GM18511 (cell line): ENCODE measurements around the gene ALCAM.
"Not testable (repeated sequence)": the region's sequence is repeated elsewhere in the genome, so short reads cannot be mapped to it uniquely, and the experiment has no call there.

Experiments used
- ATAC-seq: cut with Tn5 transposase; IDR thresholded peaks from one replicate; pipeline ENCODE4 v1.9.1; 2021; ENCODE audit warnings: mild to moderate bottlenecking, moderate library complexity; ENCODE audit not compliant: unreplicated experiment

ALCAM gene

DNA sequence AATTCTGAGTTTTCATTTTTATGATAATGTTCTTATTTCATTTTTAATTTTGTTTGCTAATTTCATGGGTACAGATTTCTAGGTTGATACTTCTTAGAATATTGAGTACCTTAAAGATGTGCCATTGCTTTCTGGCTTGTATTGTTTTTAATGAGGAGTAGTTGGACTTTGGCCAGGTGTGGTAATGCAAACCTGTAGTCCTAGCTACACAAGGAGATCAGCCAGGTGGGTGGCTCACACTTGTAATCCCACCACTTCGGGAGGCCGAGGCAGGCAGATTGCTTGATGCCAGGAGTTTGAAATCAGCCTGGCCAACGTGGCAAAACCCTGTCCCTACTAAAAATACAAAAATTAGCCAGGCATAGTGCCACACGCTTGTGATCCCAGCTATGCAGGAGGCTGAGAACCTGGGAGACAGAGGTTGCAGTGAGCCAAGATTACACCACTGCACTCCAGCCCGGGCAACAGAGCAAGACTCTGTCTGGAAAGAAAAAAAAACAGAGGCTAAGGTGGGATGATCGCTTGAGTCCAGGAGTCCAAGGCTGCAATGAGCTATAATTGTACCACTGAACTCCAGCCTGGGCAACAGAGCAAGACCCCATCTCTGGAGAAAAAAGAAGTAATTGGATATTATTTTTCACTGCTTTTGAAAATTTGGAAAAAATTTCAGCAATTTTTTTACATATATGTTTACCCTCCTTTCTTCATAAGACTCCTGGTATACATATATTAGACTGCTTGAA is 198.0 kb downstream of the ALCAM start:
- no peak for ATAC-seq

DNA sequence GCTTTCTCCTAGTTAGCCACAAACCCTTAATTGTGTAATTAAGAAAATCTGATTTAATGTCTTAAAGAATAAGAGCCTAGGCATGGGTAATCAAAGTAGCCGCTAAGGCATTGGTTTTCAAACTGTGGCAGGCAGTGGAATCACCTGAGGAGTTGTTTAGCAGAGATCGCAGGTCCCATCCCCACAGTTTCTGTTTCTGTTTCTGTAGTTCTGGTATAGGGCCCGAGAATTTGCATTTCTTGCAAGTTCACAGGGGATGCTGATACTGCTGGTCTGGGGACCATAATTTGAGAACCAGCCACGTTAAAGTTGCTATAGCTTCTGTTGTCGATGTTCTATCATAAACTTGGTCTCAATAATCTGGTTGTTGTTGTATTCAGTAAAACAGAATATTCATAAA is 204.3 kb downstream of the ALCAM start:
- no peak for ATAC-seq

DNA sequence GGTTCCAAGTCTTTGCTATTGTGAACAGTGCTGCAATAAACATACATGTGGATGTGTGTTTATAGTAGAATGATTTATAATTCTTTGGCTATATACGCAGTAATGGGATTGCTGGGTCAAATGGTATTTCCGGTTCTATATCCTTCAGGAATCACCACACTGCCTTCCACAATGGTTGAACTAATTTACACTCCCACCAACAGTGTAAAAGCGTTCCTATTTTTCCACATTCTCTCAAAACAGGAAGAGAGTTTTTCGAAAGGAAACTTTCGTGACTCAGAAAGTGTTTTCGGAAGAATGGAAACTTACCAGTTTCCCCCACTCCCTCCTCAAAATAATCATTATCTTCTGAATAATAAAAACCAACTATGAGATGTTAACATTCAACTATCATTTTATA is 205.8 kb downstream of the ALCAM start:
- no peak for ATAC-seq

DNA sequence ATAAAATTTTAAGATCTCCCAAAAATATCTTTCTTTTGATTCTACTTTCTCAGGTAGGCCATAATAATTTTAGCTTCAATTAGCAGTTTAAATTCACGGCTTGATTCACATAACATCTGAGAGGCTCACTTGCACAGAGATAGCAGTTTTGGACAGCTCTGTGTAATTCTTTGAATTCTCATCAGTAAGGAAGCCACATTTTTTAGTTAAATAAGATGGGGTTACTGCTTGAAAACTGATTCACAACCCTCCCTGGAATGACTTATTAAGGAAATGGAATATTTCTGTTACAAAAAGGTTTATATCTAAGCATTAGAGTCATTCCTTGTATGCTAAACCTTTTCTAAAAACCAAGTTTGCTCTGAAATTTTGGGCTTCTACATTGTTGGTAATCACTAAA is 212.7 kb downstream of the ALCAM start:
- no peak for ATAC-seq

DNA sequence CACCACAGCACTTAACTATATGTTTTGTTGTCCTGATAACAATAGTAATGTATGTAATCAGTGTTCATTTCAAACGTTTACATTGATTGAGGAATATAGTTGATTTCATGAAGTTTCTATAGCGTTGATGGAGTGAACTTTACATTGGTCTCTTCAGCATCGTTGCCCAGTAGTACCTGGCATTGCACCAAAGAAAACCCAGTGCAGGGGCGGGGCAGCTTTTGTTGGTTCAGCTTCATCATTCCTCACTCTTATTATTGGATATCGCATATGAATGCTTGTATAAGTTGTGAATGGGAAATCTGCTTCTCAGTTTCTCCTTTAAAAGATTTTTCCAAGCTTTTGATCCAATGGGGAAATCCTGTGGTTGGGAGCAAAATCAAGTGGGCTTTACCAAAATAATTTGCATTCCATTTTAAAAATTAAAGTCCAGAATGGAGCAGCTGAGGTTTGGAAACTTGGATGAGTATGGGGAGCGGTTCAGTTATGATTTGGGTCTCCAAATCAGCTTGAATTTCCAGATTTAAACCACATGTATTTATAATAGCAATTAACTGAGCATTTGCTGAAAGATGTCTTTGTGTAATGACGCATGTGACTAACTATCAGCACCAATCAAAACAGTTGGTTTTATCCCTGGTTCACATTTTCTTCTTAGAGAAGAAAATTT is 213.7 kb downstream of the ALCAM start:
- no peak for ATAC-seq

DNA sequence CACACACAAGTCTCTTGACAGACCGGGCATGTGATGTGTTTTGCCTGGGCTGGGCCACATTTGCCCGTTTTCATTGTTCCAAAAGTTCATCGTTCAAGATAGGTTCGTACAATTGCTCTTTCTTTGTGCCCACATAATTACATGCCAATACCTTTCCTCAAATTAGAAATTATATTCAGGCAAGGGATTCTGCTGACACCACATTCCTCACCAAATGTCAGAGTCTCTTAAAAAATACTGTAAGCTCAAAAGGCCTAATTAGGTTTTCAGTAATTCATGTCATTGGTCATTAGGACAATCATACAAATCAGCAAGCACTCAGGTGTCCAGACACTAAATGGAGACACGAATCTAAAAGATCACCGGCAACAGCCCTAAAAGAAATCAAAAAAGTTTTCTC is 215.3 kb downstream of the ALCAM start:
- no peak for ATAC-seq

DNA sequence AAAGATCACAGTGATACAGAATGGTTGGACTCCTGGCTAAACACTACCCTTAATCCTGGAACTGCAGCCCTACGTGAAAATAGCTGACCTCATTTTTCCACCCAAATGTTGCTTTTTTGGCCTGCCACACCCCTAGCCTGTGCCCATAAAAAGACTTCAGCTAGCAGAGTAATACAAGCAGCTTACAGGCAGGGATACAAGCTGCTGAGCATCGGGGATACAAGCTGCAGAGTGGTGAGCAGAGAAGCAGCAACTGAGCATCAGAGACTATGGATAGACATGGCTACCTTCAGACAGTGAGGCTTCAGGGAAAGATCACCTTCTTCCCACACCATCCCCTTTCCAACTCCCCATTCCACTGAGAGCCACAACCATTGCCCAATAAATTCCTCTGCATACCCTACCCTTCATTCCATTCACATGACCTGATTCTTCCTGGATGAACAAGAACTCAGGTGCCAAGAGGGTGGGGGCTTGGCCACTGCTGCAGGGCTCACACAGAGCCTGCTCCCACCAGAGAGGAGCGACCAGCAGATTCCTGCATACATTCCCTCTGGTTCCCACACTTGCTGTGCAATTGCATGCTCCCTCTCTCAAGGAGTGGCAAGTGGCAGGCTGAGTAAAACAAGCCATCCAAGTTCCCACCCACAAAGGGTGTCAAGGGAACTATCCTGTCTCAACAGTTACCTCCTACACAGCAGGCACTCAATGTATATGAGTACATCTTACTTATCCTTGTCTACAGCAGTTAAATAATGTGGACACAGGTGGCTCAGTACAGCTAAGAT is 217.5 kb downstream of the ALCAM start:
- no peak for ATAC-seq

DNA sequence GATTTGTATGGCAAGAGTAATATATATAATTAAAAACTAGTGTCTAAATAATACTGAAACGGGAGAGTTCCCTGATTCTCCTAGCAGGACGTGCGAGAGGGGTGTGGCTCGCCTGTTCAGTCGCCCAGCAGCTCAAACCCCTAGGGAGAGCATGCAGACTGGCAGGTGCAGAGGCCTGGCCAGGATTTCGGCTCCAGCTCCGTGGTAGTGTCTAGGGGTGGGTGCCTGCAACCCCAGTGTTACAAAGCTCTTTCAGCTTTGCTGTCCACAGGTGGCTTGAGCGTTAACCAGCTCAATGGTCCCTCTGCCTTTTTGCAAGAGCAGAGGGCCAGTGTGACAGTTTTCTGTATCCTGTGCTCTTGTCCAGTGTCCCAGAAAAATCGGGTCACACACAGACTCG is 226.6 kb downstream of the ALCAM start:
- ATAC-seq, result no peak

DNA sequence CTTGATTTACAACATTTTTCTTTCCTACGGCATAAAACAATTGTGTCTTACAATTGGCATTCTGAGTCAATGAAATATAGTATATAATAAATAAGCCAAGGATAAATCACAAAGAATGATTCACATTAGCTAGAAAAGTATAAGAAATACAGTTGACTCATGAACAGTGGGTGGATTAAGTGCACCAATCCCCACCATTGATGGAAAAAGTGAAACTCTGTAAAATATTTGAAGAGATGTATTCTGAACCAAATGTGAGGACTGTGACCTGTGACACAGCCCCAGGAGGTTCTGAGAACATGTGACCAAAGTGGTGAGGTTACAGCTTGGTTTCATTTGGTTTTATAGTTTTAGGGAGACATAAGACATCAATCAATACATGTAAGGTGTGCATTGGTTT is 227.5 kb downstream of the ALCAM start:
- ATAC-seq, result no peak

DNA sequence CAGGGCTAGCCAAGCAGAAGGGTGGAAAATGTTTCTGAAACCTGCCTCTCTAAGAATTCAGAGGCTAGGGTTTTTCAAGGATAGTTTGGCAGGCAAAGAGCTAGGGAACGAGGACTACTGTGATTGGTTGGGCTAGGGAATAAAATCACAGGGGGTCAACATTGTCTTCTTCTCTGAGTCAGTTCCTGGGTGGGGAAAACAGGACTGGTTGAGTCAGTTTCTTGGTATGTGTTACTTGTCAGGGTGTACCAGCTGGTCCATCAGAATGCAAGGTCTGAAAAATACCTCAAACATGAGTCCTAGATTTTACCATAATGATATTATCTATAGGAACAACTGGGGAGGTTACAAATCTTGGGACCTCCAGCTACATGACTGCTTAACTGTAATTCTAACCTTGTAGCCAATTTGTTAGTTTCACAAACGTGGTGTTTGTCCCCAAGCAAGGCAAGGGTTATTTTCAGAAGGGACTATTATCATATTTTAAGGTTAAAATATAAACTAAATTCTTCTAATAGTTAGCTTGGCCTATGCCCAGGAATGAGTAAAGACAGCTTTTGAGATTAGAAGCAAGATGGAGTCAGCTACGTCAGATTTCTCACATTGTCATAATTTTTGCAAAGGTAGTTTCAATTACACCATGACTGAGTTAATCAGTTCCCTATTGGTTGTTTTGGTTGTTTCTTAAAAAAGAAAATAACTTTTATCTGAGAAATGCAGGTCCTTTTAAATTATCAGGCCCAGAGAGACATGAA is 231.5 kb downstream of the ALCAM start:
- no peak for ATAC-seq

DNA sequence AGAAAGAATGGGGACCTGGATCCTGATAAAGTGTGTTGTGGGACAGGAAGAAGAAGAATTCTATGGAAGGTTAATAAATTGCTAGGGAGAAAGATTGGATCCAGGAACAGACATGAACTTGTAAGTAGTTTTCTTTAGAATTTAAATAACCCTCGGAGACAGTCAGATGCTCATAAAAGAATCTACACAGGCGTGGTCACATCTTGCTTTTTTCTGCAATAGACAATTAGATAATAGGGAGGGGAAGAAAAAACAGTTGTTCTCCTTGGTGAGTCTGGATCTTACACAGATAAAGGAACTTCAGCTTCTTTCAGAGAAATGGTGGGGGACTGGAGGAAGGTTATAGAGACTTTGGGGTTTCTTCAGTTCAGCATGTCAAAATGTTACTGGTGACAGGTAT is 232.6 kb downstream of the ALCAM start:
- no peak for ATAC-seq

DNA sequence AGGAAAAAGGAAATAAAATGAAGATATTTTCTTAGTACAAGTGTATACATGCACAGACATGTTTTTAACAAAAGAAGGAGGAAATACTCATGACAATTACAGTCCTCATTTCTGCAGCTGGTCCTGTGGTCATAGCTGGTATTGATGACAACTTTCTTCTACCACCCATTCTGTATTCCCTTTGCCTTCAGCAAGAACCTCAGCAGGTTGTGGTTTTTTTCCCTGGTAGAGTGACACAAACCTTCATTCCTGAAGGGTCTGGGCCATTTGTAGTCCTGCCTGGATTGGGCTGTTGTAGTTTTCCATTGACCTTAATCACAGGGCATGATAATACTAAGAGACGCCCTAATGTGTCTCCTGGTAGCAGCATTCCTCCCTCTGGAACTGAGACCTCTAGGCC is 235.0 kb downstream of the ALCAM start:
- ATAC-seq, result not testable (repeated sequence)

DNA sequence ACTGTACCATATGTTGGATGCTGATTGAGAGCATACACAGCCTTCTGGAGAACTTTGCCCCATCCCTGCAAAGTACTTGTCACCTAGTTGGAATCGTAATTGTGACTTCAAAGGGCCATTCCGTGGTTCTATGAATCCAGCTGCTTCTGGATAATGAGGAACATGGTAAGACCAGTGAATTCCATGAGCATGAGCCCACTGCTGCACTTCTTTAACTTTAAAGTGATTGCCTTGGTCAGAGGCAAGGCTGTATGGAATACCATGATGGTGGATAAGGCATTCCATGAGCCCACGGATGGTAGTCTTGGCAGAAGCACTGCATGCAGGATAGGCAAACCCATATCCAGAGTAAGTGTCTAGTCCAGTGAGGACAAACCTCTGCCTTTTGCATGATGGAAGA is 235.6 kb downstream of the ALCAM start:
- not testable (repeated sequence) for ATAC-seq

DNA sequence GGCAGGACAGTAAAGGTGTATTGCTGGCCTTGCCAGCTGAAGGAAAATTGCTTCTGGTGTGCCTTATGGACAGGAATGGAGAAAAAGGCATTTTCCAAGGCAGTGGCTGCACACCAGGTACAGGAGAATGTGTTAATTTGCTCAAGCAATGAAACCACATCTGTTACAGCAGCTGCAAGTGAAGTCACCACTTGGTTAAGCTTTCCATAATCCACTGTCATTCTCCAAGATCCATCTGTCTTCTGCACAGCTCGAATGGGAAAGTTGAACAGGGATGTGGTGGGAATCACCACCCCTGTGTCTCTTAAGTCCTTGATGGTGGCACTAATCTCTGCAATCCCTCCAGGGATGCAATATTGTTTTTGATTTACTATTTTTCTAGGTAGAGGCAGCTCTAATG is 236.8 kb downstream of the ALCAM start:
- not testable (repeated sequence) for ATAC-seq

DNA sequence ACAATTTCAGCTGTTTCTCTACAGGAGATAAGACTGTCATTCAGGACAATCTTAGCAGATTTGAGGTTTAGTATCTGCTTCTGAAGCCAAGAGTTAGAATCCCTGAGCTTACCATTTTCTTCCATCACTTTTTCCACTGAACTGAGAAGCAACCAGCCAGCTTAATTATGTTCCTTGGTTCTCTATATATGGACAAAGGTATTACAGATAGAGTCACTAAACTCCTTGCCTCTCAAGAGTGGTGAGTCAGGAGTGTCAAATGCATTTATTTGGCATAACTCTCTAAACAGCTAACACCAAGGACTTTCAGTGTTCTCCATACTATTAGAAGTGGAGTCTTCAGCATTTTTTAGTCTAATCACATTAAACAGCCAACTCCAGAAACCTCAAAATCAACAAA is 239.3 kb downstream of the ALCAM start:
- ATAC-seq, result no peak

DNA sequence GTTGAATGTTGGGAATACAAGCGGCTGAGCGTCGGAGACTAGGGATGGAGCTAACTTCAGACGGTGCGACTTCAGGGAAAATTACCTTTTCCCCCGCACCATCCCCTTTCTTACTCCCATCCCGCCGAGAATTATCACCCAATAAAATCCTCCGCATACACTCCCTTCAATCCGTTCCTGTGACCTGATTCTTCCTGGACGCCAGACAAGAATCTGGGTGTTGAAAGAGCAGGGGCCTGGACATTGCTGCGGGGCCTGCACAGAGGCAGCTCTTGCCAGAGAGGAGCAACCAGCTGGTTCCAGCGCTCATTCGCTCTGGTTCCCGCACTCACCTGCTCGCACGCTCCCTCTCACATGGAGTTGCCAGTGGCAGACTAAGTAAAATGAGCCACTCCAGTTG is 241.9 kb downstream of the ALCAM start:
- ATAC-seq, result no peak

DNA sequence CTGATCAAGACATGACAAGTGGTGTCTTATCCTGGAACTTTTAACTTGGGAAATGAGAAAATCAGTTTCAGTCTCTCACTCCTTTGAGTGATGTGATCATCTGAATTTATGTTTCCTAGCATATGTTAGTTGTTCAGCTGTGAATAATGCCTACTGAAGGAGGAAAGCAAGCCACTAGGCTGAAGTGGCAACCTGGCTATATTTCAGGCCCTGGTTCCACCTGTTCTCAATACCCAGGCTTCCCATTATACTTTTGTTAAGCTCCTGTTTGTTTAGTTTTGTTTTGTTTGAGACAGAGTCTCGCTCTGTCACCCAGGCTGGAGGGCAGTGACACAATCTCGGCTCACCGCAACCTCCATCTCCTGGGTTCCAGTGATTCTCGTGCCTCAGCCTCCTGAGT is 243.8 kb downstream of the ALCAM start:
- ATAC-seq, result no peak

DNA sequence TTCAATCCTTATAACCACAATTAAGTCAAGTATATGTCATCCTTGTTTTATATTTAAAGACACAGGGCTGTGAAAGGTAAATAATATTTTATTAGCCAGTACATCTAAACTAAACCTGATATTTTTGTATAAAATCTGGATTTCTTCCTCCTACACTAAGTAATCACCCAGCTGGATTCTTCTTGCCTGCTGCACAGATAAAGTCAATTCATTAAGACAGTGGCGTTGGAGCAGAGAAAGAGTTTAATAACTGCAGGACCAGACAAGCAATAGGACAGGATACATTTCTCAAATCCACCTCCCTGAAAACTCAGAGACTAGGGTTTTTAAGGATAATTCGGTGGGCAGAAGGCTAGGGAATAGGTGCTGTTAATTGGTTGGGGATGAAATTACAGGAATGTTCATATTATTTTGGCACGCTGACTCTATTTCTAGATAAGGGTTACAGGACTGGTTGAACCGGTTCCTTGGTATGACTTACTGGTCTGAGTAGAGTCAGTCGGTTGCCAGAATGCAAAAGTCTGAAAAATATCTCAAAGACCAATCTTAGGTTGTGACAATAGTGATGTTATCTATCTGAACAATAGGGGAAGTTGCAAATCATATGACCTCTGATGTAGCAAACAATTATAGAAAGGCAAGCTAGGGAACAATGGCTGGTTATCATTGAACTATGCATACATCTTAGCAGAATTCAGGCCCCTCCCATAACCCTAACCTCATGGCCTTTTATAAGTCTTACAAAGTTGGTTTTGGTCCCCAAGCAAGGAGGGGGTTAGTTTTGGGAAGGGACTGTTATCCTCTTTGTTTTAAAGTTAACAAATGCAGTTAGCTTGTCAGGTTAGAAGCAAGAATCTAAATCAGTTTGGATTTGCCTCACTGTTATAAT is 244.8 kb downstream of the ALCAM start:
- ATAC-seq, result no peak

DNA sequence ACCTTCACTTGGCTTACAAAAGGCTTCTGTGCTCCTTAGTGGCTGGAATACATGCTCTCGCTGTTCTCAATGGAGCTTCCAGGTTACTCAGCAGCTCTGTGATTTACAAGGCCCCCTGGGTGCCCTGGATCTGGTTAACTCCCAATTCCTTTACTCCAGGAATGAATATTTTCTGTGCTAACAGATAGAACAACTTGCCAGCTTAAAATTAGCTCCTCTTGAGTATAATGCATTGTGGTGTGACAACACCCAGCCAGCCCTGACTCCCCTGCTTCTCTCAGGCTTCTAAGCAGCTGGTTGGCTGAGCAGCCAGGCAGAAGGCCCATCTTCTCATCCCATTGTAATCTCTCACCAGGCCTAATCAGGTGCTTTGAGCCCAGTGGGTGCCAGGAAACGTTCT is 246.4 kb downstream of the ALCAM start:
- ATAC-seq, result no peak

DNA sequence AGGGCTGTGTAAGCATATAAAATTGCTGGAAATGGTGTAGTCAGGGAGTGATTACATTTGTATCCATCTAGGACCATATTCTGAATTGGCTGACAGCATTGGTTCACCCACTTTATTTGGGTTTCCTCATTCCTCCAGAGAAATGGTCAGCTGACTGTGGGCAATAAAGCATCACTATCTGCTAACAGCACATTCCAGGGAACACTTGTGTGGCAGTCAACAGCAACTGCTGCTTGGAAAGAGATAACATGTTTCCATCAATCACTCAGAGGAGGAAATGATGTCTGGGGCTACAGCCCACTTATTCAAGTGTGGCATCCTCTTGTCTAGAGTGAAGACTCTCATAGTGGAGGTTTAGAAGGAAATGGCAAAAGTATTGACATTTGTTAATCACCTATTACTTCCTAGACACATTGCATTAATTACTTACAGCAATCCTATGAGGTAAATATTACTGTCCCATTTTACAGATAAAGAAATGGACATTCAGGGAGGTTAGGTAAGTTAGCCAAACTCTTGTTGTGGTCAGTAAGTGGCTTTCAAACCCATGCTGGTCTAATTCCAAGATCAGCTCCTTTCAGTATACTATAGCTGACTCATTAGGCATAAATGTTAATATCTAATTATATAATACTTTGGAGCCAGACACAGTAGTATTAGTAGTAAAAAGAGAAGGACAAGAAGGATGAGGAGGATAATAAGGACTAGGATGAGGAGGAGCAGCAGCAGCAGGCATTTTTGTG is 247.8 kb downstream of the ALCAM start:
- ATAC-seq, result no peak
